ENCODE measurements around the gene SESTD1.

The SESTD1 gene

GRCh38 chr2:179165356-179166000 lies 99.2 kb downstream of the SESTD1 start:
- no peaks in the 10 kb centered on the region for H3K9me3 ChIP-seq (ENCODE audit: control insufficient read depth, insufficient read depth, low read length)
- H3K9ac ChIP-seq (ENCODE audit: low read depth, low read length): no peak overlapping the region
- peaks cover 3% of the 10 kb centered on the region; the same call in 1 of the 2 replicates for H3K4me1 ChIP-seq (ENCODE audit: insufficient read depth, low read length)
- H3K36me3 ChIP-seq (ENCODE audit: insufficient read depth, low read length): no peaks in the 10 kb centered on the region

- Histone ChIP-seq H3K36me3 (ENCODE audit: insufficient read depth, low read length) (peaks cover 6% of the 10 kb centered on the region), H3K9ac (ENCODE audit: low read depth, low read length) (no peak overlapping the region), H3K9me3 (ENCODE audit: control insufficient read depth, insufficient read depth, low read length) (no peaks in the 10 kb centered on the region), H3K4me1 (ENCODE audit: insufficient read depth, low read length) (no peaks in the 10 kb centered on the region)
Observed at GRCh38 chr2:179141206-179141605, 123.4 kb downstream of the SESTD1 start.

- H3K9ac ChIP-seq (ENCODE audit: low read depth, low read length): no peak overlapping the region
- peaks cover 6% of the 10 kb centered on the region for H3K36me3 ChIP-seq (ENCODE audit: insufficient read depth, low read length)
- no peaks in the 10 kb centered on the region for H3K4me1 ChIP-seq (ENCODE audit: insufficient read depth, low read length)
- no peaks in the 10 kb centered on the region for H3K9me3 ChIP-seq (ENCODE audit: control insufficient read depth, insufficient read depth, low read length)
Observed at GRCh38 chr2:179140571-179140970, 124.1 kb downstream of the SESTD1 start.

GRCh38 chr2:179139506-179139905 lies 125.1 kb downstream of the SESTD1 start:
- Histone ChIP-seq H3K9me3 (ENCODE audit: control insufficient read depth, insufficient read depth, low read length) (no peaks in the 10 kb centered on the region), H3K4me1 (ENCODE audit: insufficient read depth, low read length) (no peaks in the 10 kb centered on the region), H3K36me3 (ENCODE audit: insufficient read depth, low read length) (peaks cover 6% of the 10 kb centered on the region), H3K9ac (ENCODE audit: low read depth, low read length) (no peak overlapping the region)

GRCh38 chr2:179137200-179137759 lies 127.4 kb downstream of the SESTD1 start:
- Histone ChIP-seq H3K9me3 (ENCODE audit: control insufficient read depth, insufficient read depth, low read length) (no peaks in the 10 kb centered on the region), H3K4me1 (ENCODE audit: insufficient read depth, low read length) (no peaks in the 10 kb centered on the region), H3K9ac (ENCODE audit: low read depth, low read length) (no peak overlapping the region), H3K36me3 (ENCODE audit: insufficient read depth, low read length) (peaks cover 6% of the 10 kb centered on the region)

GRCh38 chr2:179133016-179133415 lies 131.6 kb downstream of the SESTD1 start:
- Histone ChIP-seq H3K9ac (ENCODE audit: low read depth, low read length) (no peak overlapping the region), H3K36me3 (ENCODE audit: insufficient read depth, low read length) (no peaks in the 10 kb centered on the region), H3K4me1 (ENCODE audit: insufficient read depth, low read length) (no peaks in the 10 kb centered on the region), H3K9me3 (ENCODE audit: control insufficient read depth, insufficient read depth, low read length) (no peaks in the 10 kb centered on the region)

GRCh38 chr2:179132076-179132475 lies 132.6 kb downstream of the SESTD1 start:
- Histone ChIP-seq H3K36me3 (ENCODE audit: insufficient read depth, low read length) (no peaks in the 10 kb centered on the region), H3K4me1 (ENCODE audit: insufficient read depth, low read length) (no peaks in the 10 kb centered on the region), H3K9me3 (ENCODE audit: control insufficient read depth, insufficient read depth, low read length) (no peaks in the 10 kb centered on the region), H3K9ac (ENCODE audit: low read depth, low read length) (no peak overlapping the region)

GRCh38 chr2:179130560-179130959 lies 134.1 kb downstream of the SESTD1 start:
- no peaks in the 10 kb centered on the region for H3K9me3 ChIP-seq (ENCODE audit: control insufficient read depth, insufficient read depth, low read length)
- H3K36me3 ChIP-seq (ENCODE audit: insufficient read depth, low read length): no peaks in the 10 kb centered on the region
- H3K9ac ChIP-seq (ENCODE audit: low read depth, low read length): no peak overlapping the region
- H3K4me1 ChIP-seq (ENCODE audit: insufficient read depth, low read length): no peaks in the 10 kb centered on the region

- Histone ChIP-seq H3K9me3 (ENCODE audit: control insufficient read depth, insufficient read depth, low read length) (no peaks in the 10 kb centered on the region), H3K9ac (ENCODE audit: low read depth, low read length) (no peak overlapping the region), H3K36me3 (ENCODE audit: insufficient read depth, low read length) (no peaks in the 10 kb centered on the region), H3K4me1 (ENCODE audit: insufficient read depth, low read length) (no peaks in the 10 kb centered on the region)
Observed at GRCh38 chr2:179129574-179130238, 134.9 kb downstream of the SESTD1 start.

GRCh38 chr2:179125404-179125803 lies 139.2 kb downstream of the SESTD1 start:
- no peaks in the 10 kb centered on the region for H3K36me3 ChIP-seq (ENCODE audit: insufficient read depth, low read length)
- H3K9ac ChIP-seq (ENCODE audit: low read depth, low read length): no peak overlapping the region
- H3K9me3 ChIP-seq (ENCODE audit: control insufficient read depth, insufficient read depth, low read length): no peaks in the 10 kb centered on the region
- H3K4me1 ChIP-seq (ENCODE audit: insufficient read depth, low read length): no peaks in the 10 kb centered on the region

GRCh38 chr2:179124282-179124681 lies 140.3 kb downstream of the SESTD1 start:
- H3K36me3 ChIP-seq (ENCODE audit: insufficient read depth, low read length): no peaks in the 10 kb centered on the region
- H3K4me1 ChIP-seq (ENCODE audit: insufficient read depth, low read length): no peaks in the 10 kb centered on the region
- H3K9me3 ChIP-seq (ENCODE audit: control insufficient read depth, insufficient read depth, low read length): no peaks in the 10 kb centered on the region
- no peak overlapping the region for H3K9ac ChIP-seq (ENCODE audit: low read depth, low read length)

GRCh38 chr2:179123272-179123662 lies 141.4 kb downstream of the SESTD1 start:
- Histone ChIP-seq H3K9ac (ENCODE audit: low read depth, low read length) (no peak overlapping the region), H3K9me3 (ENCODE audit: control insufficient read depth, insufficient read depth, low read length) (no peaks in the 10 kb centered on the region), H3K36me3 (ENCODE audit: insufficient read depth, low read length) (no peaks in the 10 kb centered on the region), H3K4me1 (ENCODE audit: insufficient read depth, low read length) (no peaks in the 10 kb centered on the region)

- H3K9ac ChIP-seq (ENCODE audit: low read depth, low read length): no peak overlapping the region
- H3K36me3 ChIP-seq (ENCODE audit: insufficient read depth, low read length): no peaks in the 10 kb centered on the region
- no peaks in the 10 kb centered on the region for H3K9me3 ChIP-seq (ENCODE audit: control insufficient read depth, insufficient read depth, low read length)
- peaks cover 6% of the 10 kb centered on the region; the same call in 1 of the 2 replicates for H3K4me1 ChIP-seq (ENCODE audit: insufficient read depth, low read length)
Observed at GRCh38 chr2:179107737-179108136, 156.9 kb downstream of the SESTD1 start.

GRCh38 chr2:179106676-179107428 lies 157.8 kb downstream of the SESTD1 start:
- H3K4me1 ChIP-seq (ENCODE audit: insufficient read depth, low read length): peaks cover 6% of the 10 kb centered on the region; the same call in 1 of the 2 replicates
- no peak overlapping the region for H3K9ac ChIP-seq (ENCODE audit: low read depth, low read length)
- H3K9me3 ChIP-seq (ENCODE audit: control insufficient read depth, insufficient read depth, low read length): no peaks in the 10 kb centered on the region
- no peaks in the 10 kb centered on the region for H3K36me3 ChIP-seq (ENCODE audit: insufficient read depth, low read length)

All from ES-I3 (cell line).